H9 (cell line): ENCODE measurements around the gene GNAT3. TPM values are rescaled to one million over a fixed set of nuclear protein-coding genes. Genes with fewer than 3 reads are reported as not detected.

Experiments
- DNase-seq: peaks from one replicate; pipeline ENCODE4 v3.0.0-alpha.2; 2017
- H2AFZ ChIP-seq: one replicate; pipeline ENCODE4 v1.6.1; 2013; ENCODE audit warnings: mild to moderate bottlenecking, low read length, control low read depth, moderate library complexity
- H2AK5ac ChIP-seq: 2 replicates; pipeline ENCODE4 v1.6.1; 2013; ENCODE audit warnings: low read length, control low read depth, mixed read lengths; ENCODE audit not compliant: insufficient read length
- H2BK120ac ChIP-seq: one replicate; pipeline ENCODE4 v1.6.1; 2013; ENCODE audit warnings: low read depth, mild to moderate bottlenecking, low read length, control low read depth, inconsistent platforms; ENCODE audit not compliant: poor library complexity, severe bottlenecking
- H2BK12ac ChIP-seq: 2 replicates; pipeline ENCODE4 v1.6.1; 2013; ENCODE audit warnings: low read length, control low read depth, mixed read lengths, low read depth; ENCODE audit not compliant: insufficient read length
- H2BK15ac ChIP-seq: 2 replicates; pipeline ENCODE4 v1.6.1; 2013; ENCODE audit warnings: low read depth, low read length, control low read depth
- H2BK20ac ChIP-seq: one replicate; pipeline ENCODE4 v1.6.1; 2013; ENCODE audit warnings: low read depth, mild to moderate bottlenecking, low read length, control low read depth, inconsistent platforms; ENCODE audit not compliant: poor library complexity, severe bottlenecking
- H2BK5ac ChIP-seq: 2 replicates; pipeline ENCODE4 v1.6.1; 2013; ENCODE audit warnings: low read length, control low read depth, mixed read lengths; ENCODE audit not compliant: insufficient read length
- H3K14ac ChIP-seq: 2 replicates; pipeline ENCODE4 v1.6.1; 2013; ENCODE audit warnings: low read length, control low read depth; ENCODE audit not compliant: insufficient read depth
- H3K18ac ChIP-seq: 2 replicates; pipeline ENCODE4 v1.6.1; 2013; ENCODE audit warnings: low read depth, mild to moderate bottlenecking, mixed read lengths, low read length, control low read depth; ENCODE audit not compliant: insufficient read length
- H3K23ac ChIP-seq: 2 replicates; pipeline ENCODE4 v1.6.1; 2013; ENCODE audit warnings: low read length, control low read depth, mixed read lengths, low read depth; ENCODE audit not compliant: insufficient read length
- H3K23me2 ChIP-seq: 2 replicates; pipeline ENCODE4 v1.6.1; 2013; ENCODE audit warnings: low read depth, mild to moderate bottlenecking, mixed read lengths, low read length, control low read depth; ENCODE audit not compliant: insufficient read length, poor library complexity, severe bottlenecking
- H3K27ac ChIP-seq: 2 replicates; pipeline ENCODE4 v1.5.1; 2013; ENCODE audit warnings: low read length, control low read depth, mixed read lengths, low read depth; ENCODE audit not compliant: insufficient read length
- H3K27me3 ChIP-seq: 2 replicates; pipeline ENCODE4 v1.6.1; 2013; ENCODE audit warnings: low read length, control low read depth, inconsistent platforms; ENCODE audit not compliant: insufficient read depth
- H3K4ac ChIP-seq: 2 replicates; pipeline ENCODE4 v1.6.1; 2013; ENCODE audit warnings: low read depth, mild to moderate bottlenecking, control low read depth, inconsistent platforms, low read length, moderate library complexity
- H3K4me1 ChIP-seq: 2 replicates; pipeline ENCODE4 v1.6.1; 2013; ENCODE audit warnings: low read length, control low read depth, inconsistent platforms; ENCODE audit not compliant: insufficient read depth
- H3K4me2 ChIP-seq: 2 replicates; pipeline ENCODE4 v1.6.1; 2013; ENCODE audit warnings: low read length, control low read depth, mixed read lengths; ENCODE audit not compliant: insufficient read length, insufficient read depth
- H3K56ac ChIP-seq: 2 replicates; pipeline ENCODE4 v1.6.1; 2013; ENCODE audit warnings: low read depth, mild to moderate bottlenecking, mixed read lengths, low read length, control low read depth; ENCODE audit not compliant: insufficient read length
- H3K79me1 ChIP-seq: 2 replicates; pipeline ENCODE4 v1.6.1; 2013; ENCODE audit warnings: low read depth, mild to moderate bottlenecking, moderate library complexity, low read length, control low read depth, inconsistent platforms; ENCODE audit not compliant: insufficient read depth, poor library complexity, severe bottlenecking
- H3K79me2 ChIP-seq: 2 replicates; pipeline ENCODE4 v1.6.1; 2013; ENCODE audit warnings: low read length, control low read depth, inconsistent platforms; ENCODE audit not compliant: insufficient read depth
- H3K9ac ChIP-seq: 2 replicates; pipeline ENCODE4 v1.6.1; 2013; ENCODE audit warnings: low read length, control low read depth, mixed read lengths; ENCODE audit not compliant: insufficient read length; ENCODE audit errors: extremely low read depth
- H3K9me3 ChIP-seq: one replicate; pipeline ENCODE4 v1.6.1; 2013; ENCODE audit warnings: low read depth, low read length, inconsistent platforms; ENCODE audit not compliant: control insufficient read depth
- H3T11ph ChIP-seq: one replicate; pipeline ENCODE4 v1.6.1; 2013; ENCODE audit warnings: mild to moderate bottlenecking, low read length, control low read depth, inconsistent platforms
- H4K20me1 ChIP-seq: one replicate; pipeline ENCODE4 v1.6.1; 2013; ENCODE audit not compliant: control insufficient read depth, insufficient read length, insufficient read depth
- H4K5ac ChIP-seq: 2 replicates; pipeline ENCODE4 v1.6.1; 2013; ENCODE audit warnings: low read depth, mild to moderate bottlenecking, mixed read lengths, low read length, control low read depth; ENCODE audit not compliant: insufficient read length
- H4K8ac ChIP-seq: replicated peaks from 2 replicates; pipeline ENCODE4 v1.6.1; 2013; ENCODE audit warnings: low read length, control low read depth, mixed read lengths, low read depth; ENCODE audit not compliant: insufficient read length
- H4K91ac ChIP-seq: 2 replicates; pipeline ENCODE4 v1.6.1; 2013; ENCODE audit warnings: low read depth, mild to moderate bottlenecking, moderate library complexity, mixed read lengths, low read length, control low read depth; ENCODE audit not compliant: insufficient read length
- H3K27ac Mint-ChIP-seq, 3 experiments: 2 replicates in 2 of 3; 3 replicates in 1 of 3; pipeline ENCODE4 v1.8.0; 2020 to 2021; ENCODE audit warnings: mixed read lengths in 3 of 3, mild to moderate bottlenecking in 1 of 3, moderate library complexity in 1 of 3
- H3K27me3 Mint-ChIP-seq: 2 replicates; pipeline ENCODE4 v1.8.0; 2021; ENCODE audit warnings: low read depth, mild to moderate bottlenecking, moderate library complexity, mixed read lengths
- H3K36me3 Mint-ChIP-seq, 3 experiments: 2 replicates in 2 of 3; 3 replicates in 1 of 3; pipeline ENCODE4 v1.8.0; 2020 to 2021; ENCODE audit warnings: low read depth in 3 of 3, mixed read lengths in 3 of 3; ENCODE audit not compliant: insufficient read depth in 1 of 3
- H3K4me1 Mint-ChIP-seq, 2 experiments: 2 replicates each; pipeline ENCODE4 v1.8.0; 2020; ENCODE audit warnings: mixed read lengths in 2 of 2
- H3K4me3 Mint-ChIP-seq, 2 experiments: 2 replicates in 1 of 2; 3 replicates in 1 of 2; pipeline ENCODE4 v1.8.0; 2020 to 2021; ENCODE audit warnings: mild to moderate bottlenecking in 2 of 2, mixed read lengths in 2 of 2, moderate library complexity in 1 of 2
- H3K9me3 Mint-ChIP-seq, 2 experiments: 2 replicates in 1 of 2; 3 replicates in 1 of 2; pipeline ENCODE4 v1.8.0; 2020; ENCODE audit warnings: mild to moderate bottlenecking in 2 of 2, mixed read lengths in 2 of 2, moderate library complexity in 1 of 2
- WGBS: extraction: QIAGEN DNeasy Blood & Tissue Kit; methylation state at CpG from one replicate; pipeline ENCODE4 v1.1.7; 2013; ENCODE audit warnings: missing lambda C conversion rate, low lambda C conversion rate, mixed read lengths; ENCODE audit not compliant: insufficient read length; ENCODE audit errors: extremely low coverage; 5-methylcytosine and 5-hydroxymethylcytosine counted together
- total RNA-seq: library from RNA; stranded (reverse); gene quantifications from 2 replicates; pipeline ENCODE4 v1.2.1, GENCODE V29; 2021
- TF ChIP-seq, protein P1 (sequence below): fragments of 200-600 bp; sonication (generic); conservative IDR thresholded peaks from 3 replicates; pipeline ENCODE4 v1.8.0; 2021; ENCODE audit warnings: antibody characterized with exemption, mild to moderate bottlenecking

Gene GNAT3
- total RNA-seq, 1 experiment from 2014 or later, result not detected

DNA sequence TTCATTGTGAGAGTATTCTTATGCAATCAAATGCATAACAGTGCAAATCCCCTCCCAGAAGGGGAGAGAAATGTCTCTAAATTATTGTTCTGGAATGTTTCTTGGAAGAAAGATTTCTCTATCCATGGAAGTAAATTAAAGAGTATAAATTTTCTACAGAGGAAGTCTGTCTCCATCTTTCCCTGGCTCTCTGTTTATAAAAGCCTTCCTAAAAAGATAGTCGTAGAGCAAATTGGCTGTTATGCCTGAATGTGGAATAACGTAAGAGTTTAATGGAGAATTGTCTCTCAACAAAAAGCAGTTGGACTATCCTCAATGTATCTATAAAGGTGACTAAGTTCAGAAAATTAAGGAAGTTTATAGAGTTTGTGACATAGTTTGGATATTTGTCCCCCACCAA, 76.3 kb downstream of the GNAT3 start:
- Histone ChIP-seq H3K27me3 (no peaks in the 10 kb centered on the region), H3K79me2 (no peaks in the 10 kb centered on the region), H3K23ac (no peak overlapping the region), H4K20me1 (no peaks in the 10 kb centered on the region), H4K5ac (no peak overlapping the region), H2BK15ac (no peak overlapping the region), H2BK5ac (no peak overlapping the region), H3K4me2 (no peak overlapping the region), H2BK120ac (no peak overlapping the region), H3K4me1 (no peaks in the 10 kb centered on the region), H3K4ac (no peak overlapping the region), H2AK5ac (no peak overlapping the region), H2AFZ (no peak overlapping the region), H3K79me1 (no peaks in the 10 kb centered on the region), H3T11ph (no peak overlapping the region), H3K27ac (no peak overlapping the region), H4K8ac (no peak overlapping the region), H3K23me2 (no peaks in the 10 kb centered on the region), H3K9me3 (no peaks in the 10 kb centered on the region), H2BK12ac (no peak overlapping the region), H3K14ac (no peak overlapping the region), H4K91ac (no peak overlapping the region), H3K18ac (no peak overlapping the region), H2BK20ac (no peak overlapping the region), H3K9ac (no peak overlapping the region), H3K56ac (no peak overlapping the region)
- Mint-ChIP-seq H3K4me1 (peaks cover 6% of the 10 kb centered on the region in 2 experiments), H3K27me3 (no peaks in the 10 kb centered on the region), H3K4me3 (no peak overlapping the region), H3K9me3 (peaks cover 2 to 4% of the 10 kb centered on the region in 2 experiments; a peak in 2 of 5 replicates), H3K36me3 (no peaks in the 10 kb centered on the region), H3K27ac (no peak overlapping the region)
- TF ChIP-seq, protein P1, sequence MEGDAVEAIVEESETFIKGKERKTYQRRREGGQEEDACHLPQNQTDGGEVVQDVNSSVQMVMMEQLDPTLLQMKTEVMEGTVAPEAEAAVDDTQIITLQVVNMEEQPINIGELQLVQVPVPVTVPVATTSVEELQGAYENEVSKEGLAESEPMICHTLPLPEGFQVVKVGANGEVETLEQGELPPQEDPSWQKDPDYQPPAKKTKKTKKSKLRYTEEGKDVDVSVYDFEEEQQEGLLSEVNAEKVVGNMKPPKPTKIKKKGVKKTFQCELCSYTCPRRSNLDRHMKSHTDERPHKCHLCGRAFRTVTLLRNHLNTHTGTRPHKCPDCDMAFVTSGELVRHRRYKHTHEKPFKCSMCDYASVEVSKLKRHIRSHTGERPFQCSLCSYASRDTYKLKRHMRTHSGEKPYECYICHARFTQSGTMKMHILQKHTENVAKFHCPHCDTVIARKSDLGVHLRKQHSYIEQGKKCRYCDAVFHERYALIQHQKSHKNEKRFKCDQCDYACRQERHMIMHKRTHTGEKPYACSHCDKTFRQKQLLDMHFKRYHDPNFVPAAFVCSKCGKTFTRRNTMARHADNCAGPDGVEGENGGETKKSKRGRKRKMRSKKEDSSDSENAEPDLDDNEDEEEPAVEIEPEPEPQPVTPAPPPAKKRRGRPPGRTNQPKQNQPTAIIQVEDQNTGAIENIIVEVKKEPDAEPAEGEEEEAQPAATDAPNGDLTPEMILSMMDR, result no peak
- WGBS, result no CpG with 5 or more reads among the region's 2 CpGs
- no peak for DNase-seq
